Smooth muscle cell of the brain vasculature (primary cell): ENCODE measurements around the gene SLC24A4.

Experiments
- DNase-seq: peaks from one replicate; pipeline ENCODE4 v3.0.0-alpha.2; 2012; ENCODE audit warnings: low read depth, low spot score

SLC24A4 gene

DNA sequence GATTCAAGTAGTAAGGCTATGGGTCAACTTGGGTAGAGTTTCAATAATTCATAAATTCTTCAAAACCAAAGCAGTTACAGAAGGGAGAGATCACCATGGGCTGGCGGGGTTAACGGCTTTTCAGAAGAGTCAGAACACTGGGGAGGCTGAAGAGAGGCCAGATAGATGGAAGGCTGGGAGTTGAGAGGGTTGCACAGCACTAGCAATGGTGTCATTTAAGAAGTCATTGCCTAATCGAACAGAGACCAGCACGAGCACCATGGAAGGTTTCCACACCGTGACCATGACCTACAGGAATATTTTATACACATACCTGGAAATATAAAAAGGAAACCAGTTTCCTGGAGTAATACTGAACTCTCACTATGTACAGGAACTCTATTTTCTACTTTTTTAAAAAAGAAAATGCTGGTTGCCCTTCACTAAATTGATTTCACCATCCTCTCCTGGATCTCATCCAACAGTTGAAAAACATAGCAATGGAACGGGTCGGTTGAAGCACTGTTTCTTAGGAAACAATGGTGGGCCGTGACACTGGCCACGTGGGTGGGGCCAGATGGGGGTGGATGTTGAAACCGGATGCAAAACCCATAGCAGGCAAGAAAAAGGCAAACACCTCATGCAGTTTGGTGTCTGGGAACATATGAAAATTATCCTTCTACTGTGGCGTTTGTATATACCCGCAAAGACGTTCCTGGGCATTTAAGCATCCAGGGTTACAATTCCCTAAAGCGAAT, 152.7 kb downstream of the SLC24A4 start:
- DNase-seq = no peak

DNA sequence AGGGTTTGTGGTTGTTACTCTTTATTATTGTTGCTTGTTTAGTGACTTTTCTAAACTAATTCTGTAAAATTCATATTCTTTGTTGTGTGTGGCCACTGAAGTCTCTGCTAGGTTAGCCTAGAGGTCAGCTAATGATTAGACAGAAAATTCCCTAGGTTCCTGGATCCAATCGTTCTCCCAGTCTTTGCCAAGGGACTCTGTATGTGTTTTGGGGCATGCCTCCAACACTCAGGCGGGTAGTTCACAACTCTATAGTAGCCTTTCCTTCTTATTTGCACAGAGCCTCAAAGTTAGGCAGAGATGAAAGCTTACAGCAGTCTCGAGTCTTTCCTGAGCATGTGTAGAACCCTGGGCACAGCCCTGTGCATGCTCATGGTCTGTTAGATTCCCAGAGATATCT, 157.9 kb downstream of the SLC24A4 start:
- DNase-seq = no peak

DNA sequence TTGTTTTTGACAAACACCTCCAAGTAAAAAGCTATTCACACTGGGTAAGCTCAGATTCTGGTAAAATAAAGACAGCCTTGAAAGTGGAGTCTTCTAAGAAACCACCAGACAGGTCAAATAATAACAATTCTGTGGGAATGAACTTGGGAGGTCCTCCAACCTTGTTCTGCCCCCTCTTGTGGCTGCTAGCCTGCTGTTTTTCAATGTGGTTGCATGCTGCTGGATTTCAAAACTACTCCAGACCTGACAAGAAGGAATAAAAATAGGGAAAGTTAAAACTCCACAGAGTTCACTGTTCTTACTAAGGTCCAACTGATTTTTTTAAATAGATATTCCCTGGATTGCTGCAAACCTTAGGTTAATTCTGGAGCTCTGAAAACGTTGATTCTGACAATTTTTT, 158.4 kb downstream of the SLC24A4 start:
- no peak for DNase-seq

DNA sequence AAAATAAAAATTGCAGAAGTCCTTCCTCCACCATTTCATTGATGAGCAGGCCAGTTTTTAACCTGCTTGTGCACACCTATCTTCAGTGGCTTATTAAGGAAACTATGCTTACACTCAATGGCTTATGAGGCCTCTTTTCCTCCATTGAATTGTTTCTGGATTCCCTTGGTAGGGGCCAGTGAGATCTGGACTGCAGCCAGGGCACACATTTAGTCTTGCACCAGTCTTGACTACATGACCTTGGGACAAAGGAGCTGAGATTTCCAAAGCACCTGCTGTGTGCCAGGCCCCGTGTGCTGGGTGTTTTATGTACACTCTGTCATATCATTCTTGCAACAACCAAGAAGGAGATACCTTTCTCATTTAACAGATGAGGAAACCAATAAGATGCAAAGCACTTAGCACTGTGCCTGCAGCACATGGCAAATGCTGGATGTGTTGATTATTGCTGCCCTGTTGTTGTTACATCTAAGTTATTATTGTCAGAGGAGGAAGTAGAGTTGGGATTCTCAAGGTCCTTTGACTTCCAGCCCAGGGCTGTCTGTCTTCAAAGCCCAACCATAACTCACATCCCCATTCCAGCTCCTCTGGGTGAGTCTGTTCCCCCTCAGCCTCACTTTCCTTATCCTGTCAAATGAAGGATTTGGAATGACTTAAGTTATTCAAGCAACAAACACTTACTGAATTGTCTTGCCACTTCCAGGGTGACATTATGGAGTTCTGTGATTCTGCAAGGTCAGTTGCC, 159.0 kb downstream of the SLC24A4 start:
- DNase-seq = no peak

DNA sequence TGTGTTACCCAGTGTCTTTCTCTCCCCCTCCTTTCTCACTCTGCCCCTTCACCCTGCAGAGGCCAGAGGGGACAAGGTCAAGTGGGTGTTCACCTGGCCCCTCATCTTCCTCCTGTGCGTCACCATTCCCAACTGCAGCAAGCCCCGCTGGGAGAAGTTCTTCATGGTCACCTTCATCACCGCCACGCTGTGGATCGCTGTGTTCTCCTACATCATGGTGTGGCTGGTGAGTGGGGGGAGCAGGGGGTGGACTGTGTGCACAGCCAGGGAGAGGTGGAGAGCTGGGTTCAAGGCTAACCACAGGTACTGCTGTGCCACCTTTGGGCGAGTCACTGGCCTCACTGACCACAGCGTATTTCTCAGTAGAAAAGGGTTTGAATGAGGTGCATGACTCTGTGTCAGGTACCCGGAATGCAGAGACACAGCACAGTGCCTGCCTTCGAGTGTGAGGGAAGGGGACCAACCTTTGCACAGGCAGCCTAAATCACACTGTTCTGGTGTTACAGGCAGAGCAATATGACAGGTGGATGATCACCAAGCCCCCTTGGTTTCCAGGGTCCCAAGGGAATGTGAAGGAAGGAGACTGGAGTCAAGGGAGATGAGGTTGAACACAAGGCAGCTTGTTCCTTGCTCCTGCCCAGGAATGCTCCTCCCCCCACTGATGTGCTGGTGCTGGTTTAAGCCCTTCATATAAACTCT, 159.8 kb downstream of the SLC24A4 start:
- no peak for DNase-seq

DNA sequence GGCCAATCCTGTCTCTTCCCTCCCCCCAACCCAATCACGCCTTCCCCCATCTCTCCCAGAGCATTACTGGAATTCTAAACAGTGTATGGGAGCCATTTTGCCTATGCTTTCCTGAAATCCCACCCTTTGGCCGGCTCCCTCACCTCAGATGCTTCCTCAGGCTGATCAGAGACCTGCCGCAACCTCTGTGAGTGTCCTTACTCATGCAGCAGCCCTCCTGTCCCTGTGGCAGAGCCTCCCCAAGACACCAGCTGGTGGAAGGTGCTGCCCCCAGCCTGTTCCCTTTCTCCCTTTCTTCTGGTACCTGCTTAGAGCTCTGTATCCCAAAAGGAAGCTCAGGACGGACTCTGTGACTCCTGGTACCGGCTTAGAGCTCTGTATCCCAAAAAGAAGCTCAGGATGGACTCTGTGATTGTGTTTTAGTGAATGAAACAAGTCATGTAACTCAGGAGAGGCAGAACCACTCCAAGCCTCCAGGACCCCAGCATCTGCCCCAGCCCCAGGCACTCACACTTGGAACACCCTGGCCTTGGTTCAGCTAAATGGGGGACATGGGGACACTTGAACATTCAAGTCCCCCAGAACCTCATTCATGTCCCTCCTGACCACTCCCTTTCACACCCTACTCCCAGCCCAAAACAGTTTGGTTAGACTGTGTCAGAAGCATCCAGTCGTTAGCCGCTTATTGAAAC, 161.3 kb downstream of the SLC24A4 start:
- no peak for DNase-seq

DNA sequence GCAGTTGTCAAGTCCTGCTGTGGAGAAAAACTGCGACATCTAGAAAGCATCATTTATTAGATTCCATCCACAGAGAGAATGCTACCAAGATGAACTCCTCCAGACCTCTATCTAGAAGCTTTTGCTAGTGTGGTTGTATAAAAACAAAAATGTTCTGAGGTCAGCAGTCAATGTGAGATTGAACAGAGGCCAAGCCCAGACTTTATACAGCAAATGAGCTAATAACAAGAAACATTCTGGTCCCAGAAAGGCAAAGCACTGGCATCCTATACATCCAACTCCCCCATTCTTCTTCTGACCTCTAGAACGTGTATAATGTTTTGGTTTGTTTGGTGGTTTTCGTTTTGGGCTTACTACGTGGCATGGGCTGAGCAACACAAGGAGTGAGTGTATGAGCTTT, 163.9 kb downstream of the SLC24A4 start:
- no peak for DNase-seq

DNA sequence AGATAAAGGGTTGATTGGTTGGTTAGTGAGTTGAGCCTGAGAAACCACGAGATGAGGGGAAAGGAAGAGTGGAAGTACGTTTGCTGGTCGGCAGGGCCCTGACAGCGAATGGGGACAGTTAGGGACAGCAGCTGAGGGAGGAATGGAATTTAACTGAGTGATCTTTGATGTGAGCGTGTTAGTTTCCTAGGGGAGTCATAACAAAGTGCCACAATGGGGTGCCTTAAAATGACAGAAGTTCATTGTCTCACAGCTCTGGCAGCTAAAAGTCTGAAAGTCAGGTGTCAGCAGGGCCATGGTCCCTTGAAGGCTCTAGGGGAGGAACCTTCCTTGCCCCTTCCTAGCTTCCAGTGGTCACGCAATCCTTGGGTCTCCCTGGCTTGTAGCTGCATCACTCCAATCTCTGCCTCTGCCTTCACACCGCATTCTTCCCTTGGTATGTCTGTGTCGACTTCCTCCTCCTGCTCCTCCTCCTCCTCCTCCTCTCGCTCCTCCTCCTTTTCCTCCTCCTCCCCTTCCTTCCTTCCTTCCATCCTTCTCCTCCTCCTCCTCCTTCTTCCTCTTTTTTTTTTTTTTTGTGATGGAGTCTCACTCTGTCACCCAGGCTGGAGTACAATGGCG, 164.7 kb downstream of the SLC24A4 start:
- no peak for DNase-seq

DNA sequence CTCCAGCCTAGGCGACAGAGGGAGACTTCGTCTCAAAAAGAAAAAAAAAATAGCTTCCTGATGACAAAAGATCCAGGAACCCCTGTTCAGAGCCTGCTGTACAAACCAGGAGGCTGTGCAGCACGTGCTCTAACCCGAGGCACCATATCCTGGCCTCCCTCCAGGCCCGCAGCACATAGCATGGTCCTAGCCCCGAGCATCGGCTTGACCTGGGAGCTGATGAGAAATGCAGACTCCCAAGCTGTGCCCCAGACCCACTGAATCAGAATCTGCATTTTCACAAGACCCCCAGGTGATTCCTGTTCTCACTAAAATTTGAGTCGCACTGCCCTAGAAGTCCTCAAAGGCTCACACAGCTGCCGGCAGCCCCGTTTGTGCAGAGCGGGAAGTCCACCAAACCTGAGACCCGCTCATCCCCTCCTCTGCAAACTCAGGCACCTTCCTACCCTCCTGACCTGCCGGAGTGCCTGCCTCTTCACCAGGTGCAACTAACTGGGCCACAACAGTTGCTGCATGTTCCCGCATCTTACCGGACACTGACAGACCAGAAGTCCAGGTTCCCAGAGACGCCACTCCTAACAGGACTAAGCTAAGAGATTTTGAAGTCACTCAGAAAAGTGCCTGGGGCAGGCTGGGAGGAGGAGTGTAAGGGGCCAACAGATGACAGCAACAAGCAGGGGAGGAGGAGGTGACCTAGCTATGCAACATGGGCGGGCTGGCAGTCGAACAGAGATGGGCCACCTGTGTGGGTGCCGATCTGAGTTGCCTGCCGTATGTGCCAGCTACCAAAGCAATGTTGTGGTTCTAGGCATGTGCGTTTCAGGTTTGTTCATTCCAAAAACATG, 166.7 kb downstream of the SLC24A4 start:
- no peak for DNase-seq

DNA sequence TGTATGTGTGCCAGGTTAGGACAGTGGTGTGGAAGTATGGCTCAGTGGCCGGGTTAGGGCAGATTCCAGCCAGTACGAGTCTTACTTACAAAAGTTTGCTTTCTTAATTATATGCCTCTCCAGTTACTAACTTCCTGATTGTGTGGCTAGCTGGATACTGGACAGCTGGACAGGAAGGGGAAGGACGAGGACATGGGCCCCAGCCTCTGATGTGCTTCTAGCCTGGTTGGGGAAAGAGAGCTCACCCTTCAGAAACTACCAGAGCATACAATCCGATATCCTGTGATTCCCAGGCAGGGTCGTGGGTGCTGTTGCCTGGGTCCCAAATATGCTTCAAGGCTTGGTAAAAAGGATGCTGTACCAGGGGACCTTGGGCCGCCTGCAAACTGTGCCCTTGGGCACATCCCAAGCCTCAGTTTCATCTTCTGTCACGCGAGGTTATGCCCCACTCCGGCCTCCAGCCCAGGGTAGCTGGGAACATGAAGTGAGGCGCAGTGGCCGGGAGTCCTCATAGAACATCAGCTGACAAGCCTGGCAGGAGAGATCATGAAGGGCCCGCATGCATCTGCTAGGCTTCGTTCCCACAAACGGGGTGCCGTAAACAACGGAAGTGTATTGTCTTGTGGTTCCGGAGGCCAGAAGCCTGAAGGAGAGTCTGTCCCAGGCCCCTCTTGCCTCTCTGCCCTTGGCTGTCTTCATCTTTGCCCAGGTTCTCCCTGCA, 167.4 kb downstream of the SLC24A4 start:
- no peak for DNase-seq

DNA sequence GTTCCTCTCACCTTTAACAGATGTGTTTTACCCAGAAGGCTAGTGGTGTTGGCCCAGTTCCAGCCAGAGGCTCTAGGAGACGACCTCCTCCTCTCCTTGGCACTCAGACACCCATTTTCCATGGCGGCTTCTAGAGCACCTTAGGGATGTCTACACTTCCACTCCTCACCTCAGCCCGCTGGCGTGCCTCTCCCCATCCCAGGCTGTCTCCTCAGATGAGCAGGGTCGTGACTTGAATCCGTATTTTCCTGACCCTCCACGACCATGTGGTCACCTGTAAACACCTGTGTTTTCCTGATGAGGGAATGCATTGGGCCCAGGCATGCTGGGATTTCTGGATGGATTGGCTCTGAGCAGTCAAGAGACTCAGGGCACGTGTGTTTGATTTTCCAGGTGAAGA, 168.8 kb downstream of the SLC24A4 start:
- no peak for DNase-seq

DNA sequence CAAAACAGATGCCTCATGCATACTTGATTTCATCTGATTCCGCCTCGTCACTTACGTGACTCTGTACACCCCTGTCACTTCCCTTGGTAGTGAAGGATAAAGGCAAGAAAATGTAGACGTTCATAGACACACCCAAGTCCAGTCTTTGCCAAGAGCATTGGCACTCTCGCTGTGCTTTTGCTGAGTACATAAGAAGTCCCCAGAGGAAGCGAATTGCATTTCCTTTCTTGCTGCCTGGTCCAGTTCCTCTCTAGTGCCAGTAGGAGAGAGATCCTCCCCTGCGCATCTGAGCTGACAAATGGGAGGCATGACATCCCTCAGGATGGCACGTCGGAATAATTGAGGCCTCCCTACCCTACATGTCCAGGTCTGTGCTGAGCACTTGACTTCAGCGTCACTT, 169.3 kb downstream of the SLC24A4 start:
- no peak for DNase-seq

DNA sequence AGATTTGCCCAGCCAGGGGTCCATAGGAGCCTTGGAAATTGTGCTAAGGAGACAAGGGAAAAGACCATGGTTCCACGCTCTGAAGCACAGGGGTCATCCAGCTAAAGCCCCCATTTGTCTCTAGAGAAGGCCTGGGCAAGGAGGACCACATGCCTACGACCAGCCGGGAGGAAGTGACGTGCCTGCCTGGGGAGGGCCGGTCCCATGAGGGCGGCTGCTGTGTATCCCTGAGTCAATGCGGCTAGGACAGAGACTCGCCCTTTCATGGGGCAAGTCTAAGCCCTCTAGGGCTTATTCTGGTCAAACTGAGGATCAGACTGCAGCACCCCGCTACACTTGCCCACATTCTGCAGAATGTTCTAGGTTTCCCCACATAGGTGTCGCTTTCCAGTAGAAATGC, 170.1 kb downstream of the SLC24A4 start:
- no peak for DNase-seq

DNA sequence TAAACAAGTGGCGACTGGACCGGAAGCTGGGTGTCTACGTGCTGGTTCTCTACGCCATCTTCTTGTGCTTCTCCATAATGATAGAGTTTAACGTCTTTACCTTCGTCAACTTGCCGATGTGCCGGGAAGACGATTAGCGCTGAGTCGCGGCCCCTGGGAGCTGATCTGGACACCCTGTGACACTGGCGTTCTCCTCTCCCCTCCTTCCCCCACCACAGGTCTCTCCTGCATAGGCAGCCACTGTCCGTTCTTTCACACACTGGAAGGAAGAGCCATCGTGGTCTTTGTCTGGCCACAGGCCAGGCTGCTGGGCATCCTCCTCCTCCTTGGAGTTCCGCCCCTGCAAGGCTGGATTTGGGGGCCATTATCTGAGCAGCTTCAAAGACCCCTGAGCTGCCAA, 170.5 kb downstream of the SLC24A4 start:
- no peak for DNase-seq

DNA sequence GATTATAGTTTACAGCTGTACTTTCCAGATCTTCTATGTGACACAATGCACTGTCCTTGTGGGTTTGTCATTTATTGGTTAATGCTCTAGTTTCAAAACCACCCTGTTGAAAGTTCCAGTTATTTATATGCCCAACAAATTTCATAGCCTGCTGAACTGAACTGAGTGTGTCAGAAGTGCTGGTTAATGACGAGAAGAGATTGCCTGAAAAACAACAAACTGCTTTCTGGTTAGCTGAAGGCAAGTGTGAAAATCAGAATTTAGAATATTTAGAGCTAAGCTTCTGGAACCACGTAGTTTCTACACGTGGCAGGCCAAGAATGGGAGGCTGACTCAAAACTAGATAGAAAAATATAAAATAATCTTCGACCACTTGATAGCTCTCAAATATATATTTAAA, 171.5 kb downstream of the SLC24A4 start:
- DNase-seq = no peak

DNA sequence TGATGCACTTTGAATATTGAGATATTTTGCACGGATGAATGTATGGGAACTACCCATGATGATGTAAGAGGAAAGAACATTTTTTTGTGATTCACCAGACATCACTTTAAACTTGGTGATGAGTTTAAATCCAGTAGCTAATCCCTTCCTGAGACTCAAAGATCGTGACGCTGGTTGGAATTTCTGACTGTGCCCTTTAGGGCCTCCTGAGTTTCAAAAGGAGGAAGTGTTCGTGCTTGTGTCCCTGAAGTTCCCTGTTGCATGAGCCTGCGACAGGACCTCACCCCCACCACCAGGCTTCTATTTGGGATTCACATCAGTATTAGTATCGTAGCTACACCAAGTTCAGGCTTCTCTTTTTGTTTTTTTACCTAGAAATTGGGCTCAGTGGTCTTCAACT, 172.1 kb downstream of the SLC24A4 start:
- DNase-seq = no peak

DNA sequence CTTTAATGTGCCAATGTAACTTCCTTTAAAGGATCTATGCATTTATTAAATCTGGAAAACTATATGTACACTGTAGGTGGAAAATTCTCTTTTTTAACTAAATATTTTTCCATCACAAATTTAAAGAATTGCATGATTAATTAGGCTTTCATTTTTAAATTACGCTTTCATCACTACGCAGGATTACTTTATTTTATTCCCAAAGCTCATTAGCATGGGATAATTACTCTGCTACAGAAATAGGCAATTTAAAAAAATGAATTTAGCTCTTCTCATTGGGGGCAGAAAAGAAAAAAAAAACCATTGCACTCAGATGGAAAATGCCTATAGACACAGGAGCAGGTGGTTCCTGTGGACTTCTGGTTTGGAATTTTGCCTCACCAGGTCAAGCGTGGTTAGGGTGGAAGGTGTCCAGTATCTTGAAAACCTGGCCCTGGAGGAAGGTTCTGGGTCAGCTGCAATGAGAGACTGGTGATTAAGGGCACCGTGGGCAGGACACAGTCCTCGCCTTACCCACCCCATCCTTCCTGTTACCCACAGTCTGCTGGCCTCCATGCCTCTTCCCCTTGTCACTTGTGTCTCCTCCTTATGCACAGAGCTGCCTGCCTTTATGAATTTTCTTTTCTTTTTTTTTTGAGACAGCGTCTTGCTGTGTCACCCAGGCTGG, 173.4 kb downstream of the SLC24A4 start:
- DNase-seq = no peak

DNA sequence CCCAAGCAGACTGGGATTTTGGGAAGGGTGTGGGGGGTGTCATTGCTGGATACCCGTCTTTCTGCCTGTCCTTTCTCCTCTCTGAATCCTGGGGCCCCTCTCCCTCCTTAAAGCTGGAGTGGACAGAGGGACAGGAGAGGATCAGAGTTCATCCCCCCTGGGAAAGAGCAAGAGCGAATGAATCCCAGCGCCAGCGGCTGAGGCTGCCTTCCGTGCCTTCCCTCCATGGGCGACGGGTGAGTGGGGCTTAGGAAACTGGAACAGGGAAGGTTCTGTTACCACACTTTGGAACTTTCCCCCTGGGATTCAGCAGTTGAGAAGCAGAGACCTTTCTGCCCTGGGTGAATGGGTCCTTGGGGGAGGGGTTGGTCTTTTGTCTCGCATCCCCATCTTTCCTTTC, 174.4 kb downstream of the SLC24A4 start:
- DNase-seq = no peak

DNA sequence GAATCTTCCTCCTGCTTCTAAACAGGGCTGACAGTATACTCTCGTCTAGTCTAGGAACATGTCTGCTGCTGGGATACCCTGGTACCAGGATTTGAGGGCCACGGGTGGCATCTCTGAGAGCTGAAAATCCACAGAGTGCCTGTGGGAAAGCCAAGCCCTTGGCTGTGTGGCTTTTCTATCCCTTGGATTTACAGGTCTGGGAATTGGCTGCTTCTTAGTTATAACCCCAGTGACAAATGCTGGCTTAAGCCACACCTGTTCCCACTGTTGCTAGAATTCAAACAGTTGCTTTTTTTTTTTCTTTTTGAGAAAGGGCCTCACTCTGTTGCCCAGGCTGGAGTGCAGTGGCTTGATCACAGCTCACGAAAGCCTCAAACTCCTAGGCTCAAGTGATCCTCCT, 176.3 kb downstream of the SLC24A4 start:
- DNase-seq = no peak

DNA sequence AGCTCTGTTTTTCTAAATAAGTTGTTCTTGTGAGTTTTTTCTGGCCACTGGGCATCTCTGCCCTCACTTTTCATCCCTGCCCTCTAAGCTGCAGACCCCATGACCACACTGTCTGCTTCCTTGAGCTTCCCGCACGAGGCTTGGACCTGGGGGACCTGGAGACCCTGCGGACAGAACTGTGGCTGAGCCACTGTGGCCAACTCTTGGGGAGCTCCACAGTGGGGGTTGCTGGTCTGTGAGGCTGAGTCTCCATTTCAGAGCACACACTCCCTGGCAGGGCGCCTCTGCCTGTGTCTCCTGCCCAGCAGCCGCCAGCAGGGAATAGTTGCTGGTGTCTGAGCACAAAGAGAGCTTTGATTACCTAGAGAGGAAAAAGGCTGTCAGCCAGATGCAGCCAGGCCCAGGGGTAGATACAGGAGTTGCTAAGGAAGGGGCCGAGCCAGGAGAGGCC, 177.6 kb downstream of the SLC24A4 start:
- no peak for DNase-seq
